Uterus (tissue), 2 donors: ENCODE data around the gene PAFAH2.

Experiments
- CTCF ChIP-seq, 4 experiments: fragments of 200-600 bp in 2 of 4; fragments of 450-650 bp in 2 of 4; sonication (generic) in 2 of 4; IDR thresholded peaks; one replicate each; pipeline ENCODE4 v1.5.1; 2016 to 2019; ENCODE audit warnings: antibody characterized with exemption in 4 of 4, mild to moderate bottlenecking in 2 of 4, moderate library complexity in 1 of 4
- POLR2A ChIP-seq, 2 donors: fragments of 450-650 bp; IDR thresholded peaks; one replicate each; pipeline ENCODE4 v1.6.1; 2016; ENCODE audit warnings: antibody characterized with exemption in 2 of 2, mild to moderate bottlenecking in 1 of 2, moderate library complexity in 1 of 2

- TF ChIP-seq POLR2A (IDR thresholded peaks at IDR 0.05) (no peak), CTCF (IDR thresholded peaks at IDR 0.05) (no peak)
Measured at GRCh38 chr1:25990251-25990650, 7.6 kb downstream of the PAFAH2 start.
